NT2/D1 (cell line): ENCODE results near the gene ABCC9.

ENCODE experiments used
- DNase-seq: peaks from one replicate; pipeline ENCODE4 v3.0.0-alpha.2; 2011; ENCODE audit warnings: low read depth, low spot score
- H3K27me3 ChIP-seq: 2 replicates; pipeline ENCODE4 v1.6.0; 2011; ENCODE audit warnings: mild to moderate bottlenecking; ENCODE audit not compliant: insufficient read length, insufficient read depth
- H3K36me3 ChIP-seq: 2 replicates; pipeline ENCODE4 v1.6.1; 2011; ENCODE audit warnings: mild to moderate bottlenecking, low read length, mixed read lengths; ENCODE audit not compliant: insufficient read depth, insufficient read length
- H3K4me1 ChIP-seq: 2 replicates; pipeline ENCODE4 v1.5.1; 2011; ENCODE audit not compliant: insufficient read depth, insufficient read length
- H3K4me3 ChIP-seq: 2 replicates; pipeline ENCODE4 v1.5.1; 2011; ENCODE audit warnings: low read depth; ENCODE audit not compliant: insufficient read length
- H3K9ac ChIP-seq: 2 replicates; pipeline ENCODE4 v1.6.0; 2011; ENCODE audit warnings: low read depth; ENCODE audit not compliant: insufficient read length
- H3K9me3 ChIP-seq: 2 replicates; pipeline ENCODE4 v1.5.1; 2011; ENCODE audit warnings: mild to moderate bottlenecking, low read length; ENCODE audit not compliant: insufficient read depth
- SUZ12 ChIP-seq: IDR thresholded peaks from 2 replicates; pipeline ENCODE4 v1.6.1; 2011; ENCODE audit not compliant: insufficient read length, insufficient read depth; ENCODE audit errors: extremely low read depth
- YY1 ChIP-seq: IDR thresholded peaks from 2 replicates; pipeline ENCODE4 v1.6.1; 2011; ENCODE audit not compliant: insufficient read length, insufficient read depth
- ZNF274 ChIP-seq: IDR thresholded peaks from 2 replicates; pipeline ENCODE4 v1.6.1; 2011; ENCODE audit warnings: mild to moderate bottlenecking, low read depth, low read length

Gene ABCC9

DNA sequence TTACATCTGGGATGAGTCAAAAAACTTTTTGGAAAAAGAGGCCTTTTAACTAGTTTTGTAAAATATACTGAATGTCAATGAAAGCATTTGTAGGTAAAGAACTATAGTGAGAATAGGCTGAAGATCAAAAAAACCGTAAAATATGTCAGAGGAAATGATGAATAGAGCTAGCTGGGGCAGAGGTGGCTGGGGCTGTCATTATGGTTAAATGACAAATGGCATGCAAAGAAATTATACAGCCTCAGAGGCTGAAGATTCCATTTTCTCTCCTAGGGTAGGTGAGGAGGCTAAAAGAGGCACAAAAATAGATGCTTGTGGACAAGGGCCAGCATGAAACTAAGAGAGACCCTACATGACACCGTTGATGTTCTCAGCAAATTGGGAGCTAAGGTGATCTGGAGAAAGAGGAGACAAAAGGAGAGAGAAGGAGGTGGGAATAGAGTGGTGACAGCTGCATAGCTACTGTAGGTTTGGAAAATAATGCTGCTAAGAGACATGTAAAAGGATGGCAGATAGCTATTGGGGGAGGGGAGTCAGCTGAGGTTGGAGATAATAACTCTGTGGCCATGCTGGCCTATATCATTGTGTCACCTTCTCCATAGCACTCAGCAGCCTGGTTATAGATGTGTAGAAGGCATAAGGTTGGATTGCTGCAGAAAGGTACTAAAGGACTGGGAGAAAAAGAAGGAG lies 63.8 kb downstream of the ABCC9 start:
- no peak for DNase-seq
- Histone ChIP-seq H3K4me3 (no peak overlapping the region), H3K4me1 (no peaks in the 10 kb centered on the region), H3K27me3 (no peaks in the 10 kb centered on the region), H3K36me3 (no peaks in the 10 kb centered on the region), H3K9ac (no peak overlapping the region), H3K9me3 (no peaks in the 10 kb centered on the region)
- no peak for TF ChIP-seq SUZ12
- no peak for TF ChIP-seq YY1
- TF ChIP-seq ZNF274: no peak

DNA sequence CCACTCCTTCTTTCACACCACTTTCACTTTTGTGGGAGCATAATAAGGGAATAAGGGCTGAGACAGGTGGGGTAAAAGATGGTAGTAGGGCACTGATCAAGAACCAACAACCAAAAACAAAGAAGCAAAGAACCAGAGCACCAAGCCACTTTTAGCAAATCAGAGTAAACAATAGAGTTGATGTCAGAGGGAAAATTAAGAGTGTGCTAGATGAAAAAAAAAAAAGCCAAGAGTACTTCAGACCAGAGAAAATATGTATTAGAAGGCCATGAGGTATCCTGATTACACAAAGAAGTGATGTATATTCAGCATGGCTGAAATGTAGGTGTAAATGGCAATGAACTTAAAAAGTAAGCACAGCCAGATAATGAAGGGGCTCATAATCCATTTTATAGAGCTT lies 75.4 kb downstream of the ABCC9 start:
- H3K4me3 ChIP-seq: no peak overlapping the region
- no peaks in the 10 kb centered on the region for H3K9me3 ChIP-seq
- H3K4me1 ChIP-seq: no peaks in the 10 kb centered on the region
- H3K27me3 ChIP-seq: no peaks in the 10 kb centered on the region
- no peak for DNase-seq
- TF ChIP-seq YY1 (no peak), SUZ12 (no peak), ZNF274 (no peak)
- no peaks in the 10 kb centered on the region for H3K36me3 ChIP-seq
- no peak overlapping the region for H3K9ac ChIP-seq

DNA sequence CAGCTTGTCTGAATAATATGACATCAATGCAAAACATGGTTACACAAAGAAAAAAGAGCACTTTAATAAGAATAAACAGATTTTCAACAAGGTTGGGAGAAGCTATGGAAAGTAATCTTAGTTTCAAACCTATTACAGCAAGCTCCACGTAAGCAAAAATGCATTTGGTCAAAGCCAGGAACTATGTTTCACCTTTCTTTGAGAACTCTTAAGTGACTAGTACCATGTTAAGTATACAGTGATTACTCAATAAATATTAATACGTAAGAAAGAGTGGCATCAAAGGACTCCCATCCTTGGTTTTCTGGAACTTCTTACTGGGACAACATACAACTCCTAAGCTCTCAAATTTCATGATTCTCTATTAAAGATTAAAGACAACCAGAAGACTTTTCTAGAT lies 80.7 kb downstream of the ABCC9 start:
- no peak overlapping the region for H3K9ac ChIP-seq
- TF ChIP-seq YY1 (no peak), ZNF274 (no peak), SUZ12 (no peak)
- H3K36me3 ChIP-seq: no peaks in the 10 kb centered on the region
- H3K27me3 ChIP-seq: no peaks in the 10 kb centered on the region
- no peak for DNase-seq
- H3K4me1 ChIP-seq: no peaks in the 10 kb centered on the region
- no peak overlapping the region for H3K4me3 ChIP-seq
- H3K9me3 ChIP-seq: no peaks in the 10 kb centered on the region

DNA sequence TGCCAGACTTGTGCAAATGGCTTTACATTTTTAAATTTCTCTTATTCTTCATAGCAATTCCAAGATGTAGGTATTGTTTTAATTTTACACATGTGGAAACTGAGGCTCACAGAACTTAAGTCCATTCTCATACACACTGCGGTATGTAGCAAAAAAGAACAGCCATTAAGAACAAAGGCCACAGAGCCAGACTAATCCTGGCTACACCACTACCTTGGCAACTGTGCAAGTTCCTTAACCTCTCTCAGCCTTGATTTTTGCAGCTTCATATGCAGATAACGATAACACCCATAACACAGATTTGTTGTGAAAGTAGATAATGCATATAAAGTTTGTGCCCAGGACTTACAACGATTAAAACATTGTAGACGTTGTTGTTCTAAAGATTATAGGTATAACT lies 81.1 kb downstream of the ABCC9 start:
- no peak for TF ChIP-seq ZNF274
- no peak for TF ChIP-seq SUZ12
- TF ChIP-seq YY1: no peak
- H3K9me3 ChIP-seq: no peaks in the 10 kb centered on the region
- H3K4me3 ChIP-seq: no peak overlapping the region
- no peaks in the 10 kb centered on the region for H3K36me3 ChIP-seq
- no peaks in the 10 kb centered on the region for H3K27me3 ChIP-seq
- DNase-seq: no peak
- no peak overlapping the region for H3K9ac ChIP-seq
- H3K4me1 ChIP-seq: no peaks in the 10 kb centered on the region

DNA sequence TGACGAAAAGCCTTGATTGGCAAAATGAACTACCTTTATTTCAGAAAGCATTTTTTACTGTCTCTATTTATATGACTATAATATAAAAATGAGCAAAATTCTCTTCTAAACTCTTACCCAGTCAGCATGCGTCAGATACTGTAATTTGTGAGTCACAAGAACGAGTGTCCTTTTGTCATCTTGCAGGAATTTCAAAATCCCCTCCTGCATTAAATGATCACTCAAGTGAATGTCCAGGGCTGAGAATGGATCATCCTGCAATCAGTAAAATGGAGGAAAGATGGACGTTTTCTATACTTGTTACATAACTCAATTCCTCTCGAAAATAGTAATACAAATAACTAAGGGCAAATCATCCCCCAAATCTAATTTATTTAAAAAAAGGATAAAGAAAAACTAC lies 89.0 kb downstream of the ABCC9 start:
- H3K36me3 ChIP-seq: no peaks in the 10 kb centered on the region
- no peaks in the 10 kb centered on the region for H3K4me1 ChIP-seq
- no peak overlapping the region for H3K4me3 ChIP-seq
- no peak for DNase-seq
- no peaks in the 10 kb centered on the region for H3K27me3 ChIP-seq
- TF ChIP-seq ZNF274 (no peak), SUZ12 (no peak), YY1 (no peak)
- H3K9ac ChIP-seq: no peak overlapping the region
- H3K9me3 ChIP-seq: no peaks in the 10 kb centered on the region

DNA sequence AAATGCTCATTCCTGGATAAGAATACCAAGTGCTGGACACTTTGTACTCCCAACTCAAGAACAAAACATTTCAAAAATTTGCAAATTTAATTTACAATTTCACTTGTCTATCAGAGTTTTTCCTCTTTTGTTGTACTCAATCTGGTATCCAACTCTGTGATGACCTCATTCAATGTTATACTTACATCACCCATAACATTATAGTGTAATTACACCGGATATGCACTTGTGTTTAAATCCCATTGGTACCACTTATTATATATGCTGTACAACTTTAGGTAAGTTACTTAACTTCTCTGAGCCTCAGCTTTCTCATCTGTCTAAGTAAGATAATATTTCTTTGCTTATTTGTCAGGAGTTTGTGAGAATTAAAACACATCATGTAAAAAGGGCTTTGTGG lies 90.1 kb downstream of the ABCC9 start:
- H3K9ac ChIP-seq: no peak overlapping the region
- H3K27me3 ChIP-seq: no peaks in the 10 kb centered on the region
- no peak for TF ChIP-seq ZNF274
- TF ChIP-seq YY1: no peak
- TF ChIP-seq SUZ12: no peak
- no peaks in the 10 kb centered on the region for H3K9me3 ChIP-seq
- H3K36me3 ChIP-seq: no peaks in the 10 kb centered on the region
- DNase-seq: no peak
- no peaks in the 10 kb centered on the region for H3K4me1 ChIP-seq
- no peak overlapping the region for H3K4me3 ChIP-seq

DNA sequence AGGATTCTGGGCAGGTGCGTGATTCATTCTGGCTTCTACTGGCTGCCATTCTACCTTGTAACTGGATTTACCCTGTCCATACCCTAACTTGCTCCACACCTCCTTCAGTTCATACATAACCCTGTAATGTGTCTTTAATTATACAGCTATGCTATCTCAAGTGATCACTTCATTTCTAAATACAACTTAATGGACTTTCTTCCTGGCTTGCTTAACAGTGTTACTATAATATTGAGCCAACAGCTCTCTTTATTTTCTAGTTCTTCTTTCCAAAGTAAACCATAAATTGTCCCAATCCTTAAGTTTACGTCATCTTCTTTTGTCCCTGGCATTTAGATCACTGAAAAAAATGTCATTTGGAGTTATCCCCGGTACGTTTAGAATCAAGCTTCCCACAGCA lies 90.8 kb downstream of the ABCC9 start:
- Histone ChIP-seq H3K36me3 (no peaks in the 10 kb centered on the region), H3K4me1 (no peaks in the 10 kb centered on the region), H3K9me3 (no peaks in the 10 kb centered on the region), H3K27me3 (no peaks in the 10 kb centered on the region), H3K4me3 (no peak overlapping the region), H3K9ac (no peak overlapping the region)
- DNase-seq: no peak
- TF ChIP-seq SUZ12 (no peak), ZNF274 (no peak), YY1 (no peak)

DNA sequence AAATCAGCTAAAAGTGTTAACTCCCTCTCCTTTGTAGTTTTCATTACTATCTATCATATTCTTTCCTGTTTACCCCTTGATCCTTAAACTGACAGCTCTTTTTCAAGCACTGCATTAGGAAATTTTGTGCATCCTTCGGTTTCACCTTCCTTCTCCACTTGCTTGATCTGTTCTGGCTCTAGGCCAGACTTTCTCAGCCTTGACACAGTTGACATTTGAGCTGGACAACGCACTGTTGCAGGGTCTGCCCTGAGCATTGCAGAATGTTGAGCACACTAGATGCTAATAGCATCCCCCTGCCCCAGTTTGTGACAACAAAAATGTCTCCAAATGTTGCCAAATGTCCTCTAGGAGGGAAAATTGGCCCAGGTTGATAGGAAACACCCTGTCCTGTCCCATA lies 91.3 kb downstream of the ABCC9 start:
- no peak for DNase-seq
- H3K36me3 ChIP-seq: no peaks in the 10 kb centered on the region
- H3K9me3 ChIP-seq: no peaks in the 10 kb centered on the region
- TF ChIP-seq SUZ12: no peak
- no peak for TF ChIP-seq ZNF274
- TF ChIP-seq YY1: no peak
- H3K4me3 ChIP-seq: no peak overlapping the region
- H3K27me3 ChIP-seq: no peaks in the 10 kb centered on the region
- H3K9ac ChIP-seq: no peak overlapping the region
- H3K4me1 ChIP-seq: no peaks in the 10 kb centered on the region
